AG08396 (cell line): Measurements from ENCODE around the gene TMEM219.

ENCODE experiments used
- DNase-seq: peaks from one replicate; pipeline ENCODE4 v3.0.0; 2012; ENCODE audit warnings: low spot score, mixed read lengths

TMEM219 gene

GRCh38 chr16:29995324-29995910, 33.5 kb downstream of the TMEM219 start, which contains the start of gene HIRIP3:
TSS of gene HIRIP3 (minus strand) at chr16:29995617. CDS start at chr16:29995605, 12 bp downstream.
- peak; percentile 94 for DNase-seq

- DNase-seq, result peak; percentile 99
These were observed 34.3 kb downstream of the TMEM219 start, which contains the start of gene INO80E for GRCh38 chr16:29995911-29996765. TSS of gene INO80E (plus strand) at chr16:29996241. CDS start at chr16:29996311, 70 bp downstream.

GRCh38 chr16:29996766-29997250, 34.9 kb downstream of the TMEM219 start:
- DNase-seq, result no peak

- no peak for DNase-seq
These were observed 37.7 kb downstream of the TMEM219 start for GRCh38 chr16:29999605-30000004.

GRCh38 chr16:30000735-30001631, 39.1 kb downstream of the TMEM219 start:
- no peak for DNase-seq

- DNase-seq, result no peak
These were observed 40.9 kb downstream of the TMEM219 start for GRCh38 chr16:30002614-30003346.

- DNase-seq, result no peak
These were observed 42.0 kb downstream of the TMEM219 start for GRCh38 chr16:30003670-30004423.

- DNase-seq, result no peak
These were observed 42.5 kb downstream of the TMEM219 start for GRCh38 chr16:30004424-30004776.

GRCh38 chr16:30004811-30005242, 42.9 kb downstream of the TMEM219 start:
- no peak for DNase-seq

GRCh38 chr16:30005341-30006094, 43.6 kb downstream of the TMEM219 start:
- peak; percentile 87 for DNase-seq

GRCh38 chr16:30006095-30006473, 44.2 kb downstream of the TMEM219 start:
- no peak for DNase-seq

- no peak for DNase-seq
These were observed 44.9 kb downstream of the TMEM219 start for GRCh38 chr16:30006659-30007377.

GRCh38 chr16:30007378-30007895, 45.6 kb downstream of the TMEM219 start:
- DNase-seq, result no peak

- no peak for DNase-seq
These were observed 47.4 kb downstream of the TMEM219 start for GRCh38 chr16:30009085-30009862.

GRCh38 chr16:30009990-30010843, 48.3 kb downstream of the TMEM219 start:
- no peak for DNase-seq

- DNase-seq, result peak; percentile 53
These were observed 49.2 kb downstream of the TMEM219 start, which contains the start of gene DOC2A for GRCh38 chr16:30010844-30011713. TSS of gene DOC2A (minus strand) at chr16:30011027. CDS start at chr16:30010222, 805 bp downstream.
